ENCODE data around the gene MGP.

The MGP gene

GRCh38 chr12:14854586-14855183, 31.0 kb downstream of the MGP start:
- no peak for DNase-seq (ENCODE audit: low spot score)

- no peak for DNase-seq (ENCODE audit: low spot score)
Measured at GRCh38 chr12:14853961-14854360, 31.7 kb downstream of the MGP start.

- DNase-seq (ENCODE audit: low spot score) = no peak
Measured at GRCh38 chr12:14852880-14853279, 32.8 kb downstream of the MGP start.

- no peak for DNase-seq (ENCODE audit: low spot score)
Measured at GRCh38 chr12:14850929-14851663, 34.6 kb downstream of the MGP start.

- DNase-seq (ENCODE audit: low spot score) = peak; percentile 79
Measured at GRCh38 chr12:14849661-14850060, 36.0 kb downstream of the MGP start.

GRCh38 chr12:14846876-14847580, 38.6 kb downstream of the MGP start:
- no peak for DNase-seq (ENCODE audit: low spot score)

- no peak for DNase-seq (ENCODE audit: low spot score)
Measured at GRCh38 chr12:14846042-14846587, 39.5 kb downstream of the MGP start.

- DNase-seq (ENCODE audit: low spot score) = peak; percentile 67
Measured at GRCh38 chr12:14845350-14845750, 40.3 kb downstream of the MGP start.

GRCh38 chr12:14844401-14844800, 41.3 kb downstream of the MGP start:
- DNase-seq (ENCODE audit: low spot score) = no peak

- DNase-seq (ENCODE audit: low spot score) = no peak
Measured at GRCh38 chr12:14843425-14843887, 42.2 kb downstream of the MGP start, which contains the start of gene ART4. Gene ART4, minus strand, starts transcription at chr12:14843526. Its CDS starts 413 bp downstream, at chr12:14843113.

- no peak for DNase-seq (ENCODE audit: low spot score)
Measured at GRCh38 chr12:14842315-14842714, 43.3 kb downstream of the MGP start.

- peak; percentile 51 for DNase-seq (ENCODE audit: low spot score)
Measured at GRCh38 chr12:14841761-14842160, 43.9 kb downstream of the MGP start.

- DNase-seq (ENCODE audit: low spot score) = no peak
Measured at GRCh38 chr12:14840616-14841015, 45.0 kb downstream of the MGP start.

GRCh38 chr12:14839262-14839661, 46.4 kb downstream of the MGP start:
- DNase-seq (ENCODE audit: low spot score) = no peak

- DNase-seq (ENCODE audit: low spot score) = no peak
Measured at GRCh38 chr12:14836336-14837210, 49.1 kb downstream of the MGP start.

- no peak for DNase-seq (ENCODE audit: low spot score)
Measured at GRCh38 chr12:14834509-14834908, 51.1 kb downstream of the MGP start.

GRCh38 chr12:14833952-14834351, 51.7 kb downstream of the MGP start:
- DNase-seq (ENCODE audit: low spot score) = no peak

- no peak for DNase-seq (ENCODE audit: low spot score)
Measured at GRCh38 chr12:14833336-14833735, 52.3 kb downstream of the MGP start.
